Measurements from ENCODE around the gene OGG1.

DNA sequence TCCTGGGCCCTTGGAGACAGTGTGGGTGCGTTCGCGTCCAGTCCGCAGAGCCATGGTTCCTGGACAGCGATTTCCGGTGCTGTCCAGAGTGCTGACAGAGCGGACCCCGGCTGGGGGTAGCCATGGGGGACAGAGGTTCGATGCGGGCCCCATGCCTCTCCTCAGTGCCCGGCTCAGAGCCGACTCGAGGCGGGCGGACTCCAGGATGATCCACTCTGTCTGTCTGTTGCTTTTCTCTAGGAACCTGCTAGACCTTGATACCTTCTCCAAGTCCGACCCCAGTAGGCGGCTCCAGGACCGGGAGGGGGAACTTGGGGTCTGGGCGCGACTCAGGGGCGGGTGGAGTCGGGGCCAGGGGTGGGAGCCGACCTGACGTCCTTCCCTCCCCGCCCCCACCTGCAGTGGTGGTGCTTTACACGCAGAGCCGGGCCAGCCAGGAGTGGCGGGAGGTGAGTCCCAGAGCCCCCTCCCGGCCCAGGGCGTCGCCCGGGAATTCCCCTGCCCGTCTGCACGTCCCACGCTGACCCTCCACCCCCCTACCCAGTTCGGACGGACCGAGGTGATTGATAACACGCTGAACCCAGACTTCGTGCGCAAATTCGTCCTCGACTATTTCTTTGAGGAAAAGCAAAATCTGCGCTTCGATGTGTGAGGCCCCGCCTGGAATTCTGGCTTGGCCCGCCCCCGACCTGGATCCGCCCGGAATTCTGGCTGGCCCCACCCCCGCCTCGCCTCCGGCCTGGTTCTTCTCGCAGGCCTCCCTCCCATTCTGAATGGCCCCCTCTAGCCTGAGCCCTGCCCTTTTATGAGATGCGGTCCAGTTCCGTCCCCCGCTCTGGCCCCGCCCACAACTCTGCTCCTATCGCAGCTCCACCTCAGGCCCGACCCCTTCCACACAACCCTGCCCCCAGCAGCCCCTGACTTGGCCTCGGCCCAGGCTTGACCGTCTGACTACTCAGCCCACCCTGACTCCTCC, 45.1 kb upstream of the OGG1 start:
- TF ChIP-seq, protein P1, sequence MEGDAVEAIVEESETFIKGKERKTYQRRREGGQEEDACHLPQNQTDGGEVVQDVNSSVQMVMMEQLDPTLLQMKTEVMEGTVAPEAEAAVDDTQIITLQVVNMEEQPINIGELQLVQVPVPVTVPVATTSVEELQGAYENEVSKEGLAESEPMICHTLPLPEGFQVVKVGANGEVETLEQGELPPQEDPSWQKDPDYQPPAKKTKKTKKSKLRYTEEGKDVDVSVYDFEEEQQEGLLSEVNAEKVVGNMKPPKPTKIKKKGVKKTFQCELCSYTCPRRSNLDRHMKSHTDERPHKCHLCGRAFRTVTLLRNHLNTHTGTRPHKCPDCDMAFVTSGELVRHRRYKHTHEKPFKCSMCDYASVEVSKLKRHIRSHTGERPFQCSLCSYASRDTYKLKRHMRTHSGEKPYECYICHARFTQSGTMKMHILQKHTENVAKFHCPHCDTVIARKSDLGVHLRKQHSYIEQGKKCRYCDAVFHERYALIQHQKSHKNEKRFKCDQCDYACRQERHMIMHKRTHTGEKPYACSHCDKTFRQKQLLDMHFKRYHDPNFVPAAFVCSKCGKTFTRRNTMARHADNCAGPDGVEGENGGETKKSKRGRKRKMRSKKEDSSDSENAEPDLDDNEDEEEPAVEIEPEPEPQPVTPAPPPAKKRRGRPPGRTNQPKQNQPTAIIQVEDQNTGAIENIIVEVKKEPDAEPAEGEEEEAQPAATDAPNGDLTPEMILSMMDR (IDR thresholded peaks at IDR 0.05): no peak
- TF ChIP-seq POLR2A (IDR thresholded peaks at IDR 0.05): no peak
